OCI-LY1 (cell line): ENCODE data around the gene RAB3C.
"Not testable (repeated sequence)": the region's sequence is repeated elsewhere in the genome, so short reads cannot be mapped to it uniquely, and the experiment has no call there.

ENCODE experiments used
- H2AFZ ChIP-seq: fragments of 200-600 bp; sonication (generic), shearing (Covaris generic); 2 replicates; pipeline ENCODE4 v1.6.0; 2014; ENCODE audit warnings: antibody characterized with exemption, mild to moderate bottlenecking, low read length
- H3F3A ChIP-seq: fragments of 200-600 bp; sonication (generic), shearing (Covaris generic); 2 replicates; pipeline ENCODE4 v1.6.0; 2014; ENCODE audit warnings: mild to moderate bottlenecking, antibody characterized with exemption, low read length, moderate library complexity; ENCODE audit not compliant: insufficient read depth
- H3K27ac ChIP-seq: fragments of 200-600 bp; sonication (generic); 2 replicates; pipeline ENCODE4 v1.5.1; 2014; ENCODE audit warnings: low read length, mixed run types, mild to moderate bottlenecking, low read depth; ENCODE audit not compliant: poor library complexity, severe bottlenecking
- H3K27me3 ChIP-seq: fragments of 200-600 bp; sonication (generic); 2 replicates; pipeline ENCODE4 v1.6.0; 2014; ENCODE audit warnings: antibody characterized with exemption, mild to moderate bottlenecking, low read length, moderate library complexity; ENCODE audit not compliant: insufficient read depth
- H3K36me3 ChIP-seq: fragments of 200-600 bp; sonication (generic); 2 replicates; pipeline ENCODE4 v1.6.1; 2014; ENCODE audit warnings: mild to moderate bottlenecking, antibody characterized with exemption, low read length, moderate library complexity, mixed read lengths; ENCODE audit not compliant: insufficient read depth
- H3K4me1 ChIP-seq: fragments of 200-600 bp; sonication (generic); 2 replicates; pipeline ENCODE4 v1.5.1; 2014; ENCODE audit warnings: mild to moderate bottlenecking, low read length, moderate library complexity; ENCODE audit not compliant: insufficient read depth, severe bottlenecking
- H3K4me2 ChIP-seq: fragments of 200-600 bp; sonication (generic), shearing (Covaris generic); 2 replicates; pipeline ENCODE4 v1.6.1; 2014; ENCODE audit warnings: low read length
- H3K4me3 ChIP-seq: fragments of 200-600 bp; sonication (generic); 2 replicates; pipeline ENCODE4 v1.5.1; 2014; ENCODE audit warnings: low read length, low read depth, mild to moderate bottlenecking, mixed read lengths; ENCODE audit not compliant: poor library complexity, severe bottlenecking
- H3K79me2 ChIP-seq: fragments of 200-600 bp; shearing (Covaris generic); 2 replicates; pipeline ENCODE4 v1.6.1; 2016; ENCODE audit warnings: mixed run types, low read length, mixed read lengths; ENCODE audit not compliant: insufficient read depth
- H3K9ac ChIP-seq: fragments of 200-600 bp; sonication (generic), shearing (Covaris generic); 2 replicates; pipeline ENCODE4 v1.6.1; 2014; ENCODE audit warnings: mild to moderate bottlenecking, low read length, mixed read lengths
- H3K9me2 ChIP-seq: fragments of 200-600 bp; sonication (generic), shearing (Covaris generic); 2 replicates; pipeline ENCODE4 v1.6.1; 2014; ENCODE audit warnings: low read depth, mild to moderate bottlenecking, low read length, mixed read lengths
- H3K9me3 ChIP-seq: fragments of 200-600 bp; shearing (Covaris generic); 2 replicates; pipeline ENCODE4 v1.6.1; 2014; ENCODE audit warnings: low read length, mixed read lengths
- H4K20me1 ChIP-seq: fragments of 200-600 bp; sonication (generic), shearing (Covaris generic); 2 replicates; pipeline ENCODE4 v1.6.0; 2016; ENCODE audit warnings: mild to moderate bottlenecking, low read length; ENCODE audit not compliant: insufficient read depth
- EZH2 ChIP-seq: fragments of 200-600 bp; sonication (generic), shearing (Covaris generic); IDR thresholded peaks from 2 replicates; pipeline ENCODE4 v1.8.0; 2017; ENCODE audit warnings: borderline replicate concordance, mixed run types, mild to moderate bottlenecking, antibody characterized with exemption, low read length, moderate library complexity, mixed read lengths
- TF ChIP-seq, protein P1 (sequence below): fragments of 200-600 bp; sonication (generic), shearing (Covaris generic); IDR thresholded peaks from 2 replicates; pipeline ENCODE4 v1.5.1; 2017; ENCODE audit warnings: mild to moderate bottlenecking, antibody characterized with exemption, low read length, moderate library complexity, mixed read lengths

Gene RAB3C

DNA sequence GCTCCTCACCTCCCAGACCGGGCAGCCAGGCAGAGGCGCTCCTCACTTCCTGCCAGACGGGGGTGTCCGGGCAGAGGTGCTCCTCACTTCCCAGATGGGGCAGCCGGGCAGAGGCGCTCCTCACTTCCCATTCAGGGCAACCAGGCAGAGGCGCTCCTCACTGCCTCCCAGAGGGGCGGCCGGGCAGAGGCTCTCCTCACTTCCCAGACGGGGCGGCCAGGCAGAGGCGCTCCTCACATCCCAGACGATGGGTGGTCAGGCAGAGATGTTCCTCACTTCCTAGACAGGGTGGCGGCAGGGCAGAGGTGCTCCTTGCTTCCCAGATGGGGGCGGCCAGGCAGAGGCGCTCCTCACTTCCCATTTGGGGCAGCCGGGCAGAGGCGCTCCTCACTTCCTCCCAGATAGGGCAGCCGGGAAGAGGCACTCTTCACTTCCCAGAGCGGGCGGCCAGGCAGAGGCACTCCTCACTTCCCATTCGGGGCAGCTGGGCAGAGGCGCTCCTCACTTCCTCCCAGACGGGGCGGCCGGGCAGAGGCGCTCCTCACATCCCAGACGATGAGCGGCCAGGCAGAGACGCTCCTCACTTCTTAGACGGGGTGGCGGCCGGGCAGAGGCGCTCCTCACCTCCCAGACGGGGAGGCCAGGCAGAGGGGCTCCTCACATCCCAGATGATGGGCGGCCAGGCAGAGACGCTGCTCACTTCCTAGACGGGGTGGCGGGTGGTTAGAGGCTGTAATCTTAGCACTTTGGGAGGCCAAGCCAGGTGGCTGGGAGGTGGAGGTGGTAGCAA, 18.6 kb upstream of the RAB3C start:
- H3K9me3 ChIP-seq, H4K20me1 ChIP-seq, H3K4me2 ChIP-seq, H3K4me3 ChIP-seq, H3K27me3 ChIP-seq, H3K36me3 ChIP-seq, H3K79me2 ChIP-seq, H3F3A ChIP-seq, H2AFZ ChIP-seq, H3K27ac ChIP-seq, H3K4me1 ChIP-seq, H3K9me2 ChIP-seq, H3K9ac ChIP-seq: not testable (repeated sequence)

DNA sequence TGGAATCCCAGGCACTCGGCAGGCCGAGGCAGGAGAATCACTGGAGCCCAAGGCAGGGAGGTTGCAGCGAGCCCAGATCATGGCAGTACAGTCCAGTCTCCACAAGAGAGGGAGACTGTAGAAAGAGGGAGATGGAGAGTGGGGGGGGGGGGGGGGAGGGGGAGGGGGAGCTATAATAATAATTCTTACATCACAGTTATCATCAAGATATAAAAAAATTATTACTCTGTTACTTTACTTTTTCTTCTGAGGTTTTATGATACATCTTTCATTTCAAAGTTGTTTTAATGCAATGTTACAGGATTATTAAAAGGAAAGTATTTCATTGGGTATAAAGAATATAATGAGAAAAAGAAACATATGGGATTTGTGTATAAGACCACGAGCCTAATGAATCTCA, 17.8 kb upstream of the RAB3C start:
- H2AFZ ChIP-seq: no peak overlapping the region
- H3K27me3 ChIP-seq: no peaks in the 10 kb centered on the region
- H3K4me1 ChIP-seq: no peaks in the 10 kb centered on the region
- no peak overlapping the region for H3K9ac ChIP-seq
- H3K79me2 ChIP-seq: no peaks in the 10 kb centered on the region
- H3K27ac ChIP-seq: no peak overlapping the region
- no peaks in the 10 kb centered on the region for H3K36me3 ChIP-seq
- no peaks in the 10 kb centered on the region for H3F3A ChIP-seq
- no peaks in the 10 kb centered on the region for H4K20me1 ChIP-seq
- no peaks in the 10 kb centered on the region for H3K9me3 ChIP-seq
- no peaks in the 10 kb centered on the region for H3K9me2 ChIP-seq
- TF ChIP-seq EZH2: no peak
- TF ChIP-seq, protein P1, sequence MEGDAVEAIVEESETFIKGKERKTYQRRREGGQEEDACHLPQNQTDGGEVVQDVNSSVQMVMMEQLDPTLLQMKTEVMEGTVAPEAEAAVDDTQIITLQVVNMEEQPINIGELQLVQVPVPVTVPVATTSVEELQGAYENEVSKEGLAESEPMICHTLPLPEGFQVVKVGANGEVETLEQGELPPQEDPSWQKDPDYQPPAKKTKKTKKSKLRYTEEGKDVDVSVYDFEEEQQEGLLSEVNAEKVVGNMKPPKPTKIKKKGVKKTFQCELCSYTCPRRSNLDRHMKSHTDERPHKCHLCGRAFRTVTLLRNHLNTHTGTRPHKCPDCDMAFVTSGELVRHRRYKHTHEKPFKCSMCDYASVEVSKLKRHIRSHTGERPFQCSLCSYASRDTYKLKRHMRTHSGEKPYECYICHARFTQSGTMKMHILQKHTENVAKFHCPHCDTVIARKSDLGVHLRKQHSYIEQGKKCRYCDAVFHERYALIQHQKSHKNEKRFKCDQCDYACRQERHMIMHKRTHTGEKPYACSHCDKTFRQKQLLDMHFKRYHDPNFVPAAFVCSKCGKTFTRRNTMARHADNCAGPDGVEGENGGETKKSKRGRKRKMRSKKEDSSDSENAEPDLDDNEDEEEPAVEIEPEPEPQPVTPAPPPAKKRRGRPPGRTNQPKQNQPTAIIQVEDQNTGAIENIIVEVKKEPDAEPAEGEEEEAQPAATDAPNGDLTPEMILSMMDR: no peak
- no peak overlapping the region for H3K4me2 ChIP-seq
- no peak overlapping the region for H3K4me3 ChIP-seq

DNA sequence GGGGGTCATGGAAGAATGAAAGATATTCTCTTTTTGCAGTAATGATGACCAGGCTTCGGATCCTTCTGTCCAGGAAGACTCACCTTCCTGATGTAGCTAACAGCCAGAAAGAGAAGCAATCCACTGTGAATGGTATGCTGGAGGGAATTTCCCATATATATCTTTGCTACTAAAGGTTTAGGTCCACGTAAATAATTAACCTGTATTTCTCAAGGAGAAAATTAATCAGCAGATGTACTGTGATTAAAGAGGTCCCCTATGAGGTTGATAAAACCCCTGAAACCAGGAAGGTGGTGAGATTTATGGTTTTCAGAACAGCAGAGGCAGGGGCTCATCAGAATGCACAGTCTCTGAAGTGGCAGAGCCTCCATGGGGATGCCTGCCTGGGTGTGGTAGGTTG, 11.4 kb upstream of the RAB3C start:
- no peaks in the 10 kb centered on the region for H3F3A ChIP-seq
- TF ChIP-seq, protein P1: no peak
- no peak for TF ChIP-seq EZH2
- no peak overlapping the region for H3K27ac ChIP-seq
- H3K27me3 ChIP-seq: no peaks in the 10 kb centered on the region
- H3K4me2 ChIP-seq: no peak overlapping the region
- H2AFZ ChIP-seq: no peak overlapping the region
- no peaks in the 10 kb centered on the region for H3K9me3 ChIP-seq
- H3K79me2 ChIP-seq: no peaks in the 10 kb centered on the region
- H3K9me2 ChIP-seq: no peaks in the 10 kb centered on the region
- H3K36me3 ChIP-seq: no peaks in the 10 kb centered on the region
- no peak overlapping the region for H3K9ac ChIP-seq
- H3K4me1 ChIP-seq: no peaks in the 10 kb centered on the region
- H4K20me1 ChIP-seq: no peaks in the 10 kb centered on the region
- H3K4me3 ChIP-seq: no peak overlapping the region

DNA sequence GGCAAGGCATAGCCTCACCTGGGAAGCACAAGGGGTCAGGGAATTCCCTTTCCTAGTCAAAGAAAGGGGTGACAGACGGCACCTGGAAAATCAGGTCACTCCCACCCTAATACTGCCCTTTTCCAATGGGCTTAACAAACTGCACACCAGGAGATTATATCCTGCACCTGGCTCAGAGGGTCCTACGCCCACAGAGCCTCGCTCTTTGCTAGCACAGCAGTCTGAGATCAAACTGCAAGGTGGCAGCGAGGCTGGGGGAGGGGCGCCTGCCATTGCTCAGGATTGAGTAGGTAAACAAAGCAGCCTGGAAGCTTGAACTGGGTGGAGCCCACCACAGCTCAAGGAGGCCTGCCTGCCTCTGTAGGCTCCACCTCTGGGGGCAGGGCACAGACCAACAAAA, 9.9 kb upstream of the RAB3C start:
- H3K79me2 ChIP-seq, H3K27ac ChIP-seq, H3K4me2 ChIP-seq, H3F3A ChIP-seq, H3K9me2 ChIP-seq, H3K9ac ChIP-seq, H4K20me1 ChIP-seq, H3K27me3 ChIP-seq, H3K36me3 ChIP-seq, H3K4me1 ChIP-seq, H2AFZ ChIP-seq, H3K4me3 ChIP-seq, H3K9me3 ChIP-seq: not testable (repeated sequence)
